Endodermal cell (in vitro differentiated cells): Measurements from ENCODE around the gene SREBF1. TPM values are rescaled to one million over a fixed set of nuclear protein-coding genes. Genes with fewer than 3 reads are reported as not detected.

Experiments used
- DNase-seq: peaks from one replicate; pipeline ENCODE4 v3.0.0-alpha.2; 2017
- H3K27ac ChIP-seq: 2 replicates; pipeline ENCODE4 v1.5.1; 2013; ENCODE audit warnings: mild to moderate bottlenecking, low read depth, low read length, moderate library complexity
- H3K27me3 ChIP-seq: 2 replicates; pipeline ENCODE4 v1.6.1; 2013; ENCODE audit warnings: mild to moderate bottlenecking, low read length, moderate library complexity; ENCODE audit not compliant: insufficient read depth, control insufficient read depth, poor library complexity, severe bottlenecking
- H3K36me3 ChIP-seq: 2 replicates; pipeline ENCODE4 v1.7.0; 2013; ENCODE audit warnings: mild to moderate bottlenecking, low read length, moderate library complexity; ENCODE audit not compliant: control insufficient read depth, insufficient read depth
- H3K4me1 ChIP-seq: one replicate; pipeline ENCODE4 v1.7.0; 2013; ENCODE audit warnings: low read length; ENCODE audit not compliant: control insufficient read depth, insufficient read depth
- H3K4me3 ChIP-seq: 2 replicates; pipeline ENCODE4 v1.5.1; 2013; ENCODE audit warnings: mild to moderate bottlenecking, low read length, moderate library complexity
- H3K9ac ChIP-seq: 2 replicates; pipeline ENCODE4 v1.6.1; 2013; ENCODE audit warnings: mild to moderate bottlenecking, low read length, moderate library complexity; ENCODE audit not compliant: poor library complexity, severe bottlenecking; ENCODE audit errors: extremely low read depth
- H3K9me3 ChIP-seq: 2 replicates; pipeline ENCODE4 v1.6.1; 2013; ENCODE audit warnings: mild to moderate bottlenecking, low read length, moderate library complexity; ENCODE audit not compliant: control insufficient read depth
- H3K27ac Mint-ChIP-seq: 2 replicates; pipeline ENCODE4 v1.8.0; 2020; ENCODE audit warnings: mixed read lengths
- H3K27me3 Mint-ChIP-seq: 2 replicates; pipeline ENCODE4 v1.8.0; 2021; ENCODE audit warnings: mild to moderate bottlenecking, mixed read lengths; ENCODE audit not compliant: insufficient read depth
- H3K36me3 Mint-ChIP-seq: 2 replicates; pipeline ENCODE4 v1.8.0; 2020; ENCODE audit warnings: low read depth, mixed read lengths
- H3K4me1 Mint-ChIP-seq: 2 replicates; pipeline ENCODE4 v1.8.0; 2020; ENCODE audit warnings: mixed read lengths
- H3K4me3 Mint-ChIP-seq: 2 replicates; pipeline ENCODE4 v1.8.0; 2020; ENCODE audit warnings: mild to moderate bottlenecking, moderate library complexity, mixed read lengths
- H3K9me3 Mint-ChIP-seq: 2 replicates; pipeline ENCODE4 v1.8.0; 2020; ENCODE audit warnings: mild to moderate bottlenecking, mixed read lengths
- WGBS, 2 experiments: methylation state at CpG; one replicate each; pipeline versions ENCODE4 v1.1.5 to v1.1.7; 2013; ENCODE audit warnings: missing lambda C conversion rate in 2 of 2, mixed read lengths in 1 of 2; ENCODE audit not compliant: insufficient coverage in 1 of 2, insufficient read length in 1 of 2; 5-methylcytosine and 5-hydroxymethylcytosine counted together
- total RNA-seq, 2 donors: library from RNA; stranded (reverse); fragmentation: NEBNext Ultra II Directional in 1 of 2; extraction: Animal tissue kit (Norgen Biotek cat#: 25700) in 1 of 2; gene quantifications; 2 replicates in 1 of 2; 3 replicates in 1 of 2; pipeline ENCODE4 v1.2.1, GENCODE V29; 2021
- TF ChIP-seq, protein P1 (sequence below): fragments of 200-600 bp; sonication (generic); conservative IDR thresholded peaks from 2 replicates; pipeline ENCODE4 v1.5.0; 2021; ENCODE audit warnings: antibody characterized with exemption, mild to moderate bottlenecking

The SREBF1 gene
- total RNA-seq, 2 donors from 2014 or later, result 39.0 to 58.2 TPM

DNA sequence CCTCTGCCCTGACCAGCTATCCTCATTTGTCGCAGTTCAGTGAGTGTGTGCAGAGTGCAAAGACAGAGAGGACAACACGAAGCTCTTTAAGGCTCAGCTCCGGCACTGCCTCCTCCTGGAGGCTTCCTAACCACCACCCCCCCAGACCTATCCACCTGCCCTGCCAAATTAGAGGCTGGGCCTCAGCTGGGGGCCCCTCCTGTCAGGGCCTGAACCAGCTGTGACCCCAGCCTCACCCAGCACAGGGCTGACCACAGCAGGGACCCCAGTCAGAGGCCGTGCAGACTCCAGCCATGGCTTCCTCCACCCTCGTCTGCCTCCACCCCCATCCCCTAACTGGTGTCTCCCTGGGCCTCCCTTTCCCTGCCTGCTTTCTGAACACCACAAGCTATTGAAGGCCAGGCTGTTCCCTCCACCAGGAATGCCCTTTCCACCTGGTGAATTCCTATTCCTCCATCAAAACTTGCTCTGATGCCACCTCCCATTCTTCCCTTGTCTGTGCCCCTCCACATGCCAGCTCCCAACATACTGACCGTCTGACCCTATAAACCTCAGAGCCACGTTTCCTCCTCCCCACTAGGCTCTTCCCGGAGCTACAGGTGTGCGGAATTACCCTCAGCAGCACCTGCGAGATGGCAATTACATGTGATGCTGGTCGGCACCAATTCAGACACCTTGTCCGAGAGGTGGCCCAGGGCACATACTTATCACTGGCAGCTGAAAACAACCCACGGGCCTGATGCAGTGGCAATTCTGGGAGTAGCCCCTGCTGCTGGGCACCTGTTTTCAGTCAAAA is 8.8 kb downstream of the SREBF1 start:
- WGBS, 2 experiments, result 88 to 94% methylated on average over 6 to 13 of the region's 13 CpGs
- Histone ChIP-seq H3K36me3 (peaks cover 18% of the 10 kb centered on the region), H3K4me3 (no peak overlapping the region), H3K9me3 (no peaks in the 10 kb centered on the region), H3K9ac (no peak overlapping the region), H3K27me3 (no peaks in the 10 kb centered on the region), H3K27ac (no peak overlapping the region), H3K4me1 (peaks cover 16% of the 10 kb centered on the region)
- Mint-ChIP-seq H3K4me1 (peaks cover 25% of the 10 kb centered on the region), H3K4me3 (no peak overlapping the region), H3K9me3 (no peaks in the 10 kb centered on the region), H3K36me3 (peaks cover 10% of the 10 kb centered on the region), H3K27me3 (no peaks in the 10 kb centered on the region), H3K27ac (peak overlapping the region; percentile 12)
- TF ChIP-seq, protein P1, sequence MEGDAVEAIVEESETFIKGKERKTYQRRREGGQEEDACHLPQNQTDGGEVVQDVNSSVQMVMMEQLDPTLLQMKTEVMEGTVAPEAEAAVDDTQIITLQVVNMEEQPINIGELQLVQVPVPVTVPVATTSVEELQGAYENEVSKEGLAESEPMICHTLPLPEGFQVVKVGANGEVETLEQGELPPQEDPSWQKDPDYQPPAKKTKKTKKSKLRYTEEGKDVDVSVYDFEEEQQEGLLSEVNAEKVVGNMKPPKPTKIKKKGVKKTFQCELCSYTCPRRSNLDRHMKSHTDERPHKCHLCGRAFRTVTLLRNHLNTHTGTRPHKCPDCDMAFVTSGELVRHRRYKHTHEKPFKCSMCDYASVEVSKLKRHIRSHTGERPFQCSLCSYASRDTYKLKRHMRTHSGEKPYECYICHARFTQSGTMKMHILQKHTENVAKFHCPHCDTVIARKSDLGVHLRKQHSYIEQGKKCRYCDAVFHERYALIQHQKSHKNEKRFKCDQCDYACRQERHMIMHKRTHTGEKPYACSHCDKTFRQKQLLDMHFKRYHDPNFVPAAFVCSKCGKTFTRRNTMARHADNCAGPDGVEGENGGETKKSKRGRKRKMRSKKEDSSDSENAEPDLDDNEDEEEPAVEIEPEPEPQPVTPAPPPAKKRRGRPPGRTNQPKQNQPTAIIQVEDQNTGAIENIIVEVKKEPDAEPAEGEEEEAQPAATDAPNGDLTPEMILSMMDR, result no peak
- no peak for DNase-seq

DNA sequence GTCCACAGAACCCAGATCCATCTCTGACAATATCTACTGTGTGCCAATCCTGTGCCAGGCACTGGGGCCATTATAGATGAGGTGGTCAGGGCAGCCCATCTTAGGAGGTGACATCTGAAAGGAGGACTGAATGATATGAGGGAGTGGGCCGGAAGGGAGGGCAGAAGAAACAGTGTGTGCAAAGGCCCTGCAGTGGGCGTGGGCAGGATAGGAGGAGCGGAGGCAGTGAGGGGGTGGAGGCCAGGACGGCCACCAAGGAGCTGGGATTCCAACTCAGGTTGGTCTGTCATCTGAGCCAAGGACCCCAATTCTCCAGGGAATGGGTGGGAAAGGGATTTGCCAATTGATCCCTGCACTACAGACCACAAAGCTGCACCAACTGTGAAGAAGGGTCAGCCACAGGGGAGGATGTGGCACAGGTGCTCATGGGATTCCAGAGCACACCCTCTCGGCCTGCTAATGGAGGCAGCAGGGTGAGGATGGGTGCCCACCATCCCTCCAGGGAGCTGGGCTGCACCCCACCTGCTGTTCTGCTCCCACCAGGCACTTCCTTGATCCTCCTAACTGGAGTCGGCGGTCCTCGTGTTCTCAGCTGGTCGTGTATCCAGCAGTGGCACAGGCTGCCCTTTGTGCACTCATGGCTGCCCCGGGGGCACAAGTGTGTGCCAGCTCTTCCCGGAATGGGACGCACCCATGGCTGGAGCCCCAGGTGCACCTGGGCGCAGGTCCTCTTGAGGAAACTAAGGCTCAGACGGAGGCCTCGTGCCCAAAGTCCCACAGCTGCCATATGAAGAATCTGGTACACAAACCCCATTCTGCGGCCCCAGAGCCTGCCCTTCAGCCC is 9.6 kb downstream of the SREBF1 start:
- Mint-ChIP-seq H3K36me3 (peaks cover 6% of the 10 kb centered on the region), H3K4me3 (no peak overlapping the region), H3K27ac (no peak overlapping the region), H3K9me3 (no peaks in the 10 kb centered on the region), H3K27me3 (no peaks in the 10 kb centered on the region), H3K4me1 (peaks cover 23% of the 10 kb centered on the region)
- peaks cover 21% of the 10 kb centered on the region for H3K4me1 ChIP-seq
- no peaks in the 10 kb centered on the region for H3K9me3 ChIP-seq
- no peak overlapping the region for H3K9ac ChIP-seq
- H3K27ac ChIP-seq, result no peak overlapping the region
- 92 to 94% methylated on average over 12 to 16 of the region's 16 CpGs for WGBS, 2 experiments
- no peak for DNase-seq
- H3K36me3 ChIP-seq, result peaks cover 15% of the 10 kb centered on the region
- no peaks in the 10 kb centered on the region for H3K27me3 ChIP-seq
- TF ChIP-seq, protein P1, result no peak
- H3K4me3 ChIP-seq, result no peak overlapping the region

DNA sequence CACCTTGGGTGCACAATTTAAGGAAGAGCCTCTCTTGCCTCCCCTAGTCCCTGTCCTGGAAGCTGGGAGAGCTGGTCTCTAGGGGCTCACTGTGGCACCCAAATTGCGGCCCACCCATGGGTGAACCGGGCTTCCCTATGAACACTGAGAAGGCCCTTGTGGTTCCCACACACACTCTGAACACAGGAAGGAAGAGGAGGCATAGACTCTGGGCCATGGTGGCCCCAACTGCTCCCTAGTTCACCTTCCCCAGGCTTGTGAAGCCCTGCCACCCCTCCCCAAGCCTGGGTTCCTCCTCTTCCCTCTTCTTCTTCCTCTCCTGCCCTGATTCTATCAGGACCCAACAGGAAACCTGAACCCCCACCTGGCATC is 10.5 kb downstream of the SREBF1 start:
- TF ChIP-seq, protein P1, result no peak
- H3K27ac Mint-ChIP-seq, result no peak overlapping the region
- WGBS, 2 experiments, result 97 to 100% methylated on average over 1 to 2 of the region's 2 CpGs
- H3K4me1 Mint-ChIP-seq, result peaks cover 22% of the 10 kb centered on the region
- no peaks in the 10 kb centered on the region for H3K27me3 ChIP-seq
- peaks cover 21% of the 10 kb centered on the region for H3K4me1 ChIP-seq
- H3K9me3 Mint-ChIP-seq, result no peaks in the 10 kb centered on the region
- no peaks in the 10 kb centered on the region for H3K9me3 ChIP-seq
- no peak overlapping the region for H3K9ac ChIP-seq
- H3K36me3 ChIP-seq, result peaks cover 7% of the 10 kb centered on the region
- H3K4me3 Mint-ChIP-seq, result no peak overlapping the region
- no peaks in the 10 kb centered on the region for H3K27me3 Mint-ChIP-seq
- H3K27ac ChIP-seq, result no peak overlapping the region
- DNase-seq, result no peak
- no peak overlapping the region for H3K4me3 ChIP-seq
- peaks cover 5% of the 10 kb centered on the region for H3K36me3 Mint-ChIP-seq
